Neural cell (in vitro differentiated cells): ENCODE results near the gene CDK11A.

Source experiments
- EP300 ChIP-seq: fragments of 450-650 bp; conservative IDR thresholded peaks from 2 replicates; pipeline ENCODE4 v1.6.1; 2014; ENCODE audit warnings: antibody characterized with exemption, mild to moderate bottlenecking, moderate library complexity; ENCODE audit not compliant: poor library complexity, severe bottlenecking
- EZH2 ChIP-seq: fragments of 200-600, 300-800 bp; shearing (Covaris generic), sonication (generic); IDR thresholded peaks from 2 replicates; pipeline ENCODE4 v1.6.1; 2014; ENCODE audit warnings: antibody characterized with exemption, low read length, borderline replicate concordance, mild to moderate bottlenecking; ENCODE audit not compliant: insufficient read depth, poor library complexity, severe bottlenecking
- POLR2AphosphoS5 ChIP-seq: IDR thresholded peaks from 2 replicates; pipeline ENCODE4 v1.6.1; 2012
- RAD21 ChIP-seq: fragments of 450-650 bp; conservative IDR thresholded peaks from 2 replicates; pipeline ENCODE4 v1.6.1; 2014; ENCODE audit warnings: antibody characterized with exemption, mild to moderate bottlenecking, moderate library complexity
- SMC3 ChIP-seq: fragments of 450-650 bp; conservative IDR thresholded peaks from 2 replicates; pipeline ENCODE4 v1.6.1; 2014; ENCODE audit warnings: antibody characterized with exemption, mild to moderate bottlenecking, moderate library complexity; ENCODE audit not compliant: poor library complexity
- TAF1 ChIP-seq: IDR thresholded peaks from 2 replicates; pipeline ENCODE4 v1.6.1; 2012; ENCODE audit warnings: low read depth
- TF ChIP-seq, protein P1 (sequence below): fragments of 450-650 bp; IDR thresholded peaks from 2 replicates; pipeline ENCODE4 v1.5.1; 2014; ENCODE audit warnings: antibody characterized with exemption, mild to moderate bottlenecking, moderate library complexity; ENCODE audit not compliant: poor library complexity, severe bottlenecking
- TF ChIP-seq, protein P2 (sequence below): IDR thresholded peaks from 2 replicates; pipeline ENCODE4 v1.6.1; 2012; ENCODE audit warnings: borderline replicate concordance

DNA sequence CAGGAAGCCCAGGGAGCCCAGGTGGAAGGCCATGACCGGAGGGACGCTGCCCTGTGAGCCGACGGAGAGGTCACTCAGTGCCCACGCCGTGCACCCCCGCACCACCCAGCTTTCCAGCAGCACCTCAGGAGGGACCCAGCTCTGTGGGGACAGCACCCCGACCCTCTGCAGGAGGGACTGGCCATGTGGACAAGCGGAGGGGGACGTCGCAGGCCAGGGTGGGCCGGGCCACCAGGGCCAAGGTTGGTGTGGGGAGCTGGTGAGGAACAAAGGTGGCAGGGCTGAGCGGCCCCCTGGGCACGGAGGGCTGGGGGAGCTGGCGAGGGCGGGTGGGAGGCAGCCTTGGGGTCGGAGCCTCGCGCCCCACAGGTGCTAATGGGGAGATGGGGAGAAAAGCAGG lies 31.3 kb upstream of the CDK11A start:
- TF ChIP-seq EZH2 = no peak
- TF ChIP-seq, protein P1, sequence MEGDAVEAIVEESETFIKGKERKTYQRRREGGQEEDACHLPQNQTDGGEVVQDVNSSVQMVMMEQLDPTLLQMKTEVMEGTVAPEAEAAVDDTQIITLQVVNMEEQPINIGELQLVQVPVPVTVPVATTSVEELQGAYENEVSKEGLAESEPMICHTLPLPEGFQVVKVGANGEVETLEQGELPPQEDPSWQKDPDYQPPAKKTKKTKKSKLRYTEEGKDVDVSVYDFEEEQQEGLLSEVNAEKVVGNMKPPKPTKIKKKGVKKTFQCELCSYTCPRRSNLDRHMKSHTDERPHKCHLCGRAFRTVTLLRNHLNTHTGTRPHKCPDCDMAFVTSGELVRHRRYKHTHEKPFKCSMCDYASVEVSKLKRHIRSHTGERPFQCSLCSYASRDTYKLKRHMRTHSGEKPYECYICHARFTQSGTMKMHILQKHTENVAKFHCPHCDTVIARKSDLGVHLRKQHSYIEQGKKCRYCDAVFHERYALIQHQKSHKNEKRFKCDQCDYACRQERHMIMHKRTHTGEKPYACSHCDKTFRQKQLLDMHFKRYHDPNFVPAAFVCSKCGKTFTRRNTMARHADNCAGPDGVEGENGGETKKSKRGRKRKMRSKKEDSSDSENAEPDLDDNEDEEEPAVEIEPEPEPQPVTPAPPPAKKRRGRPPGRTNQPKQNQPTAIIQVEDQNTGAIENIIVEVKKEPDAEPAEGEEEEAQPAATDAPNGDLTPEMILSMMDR = no peak
- TF ChIP-seq EP300 = no peak
- TF ChIP-seq TAF1 = no peak
- no peak for TF ChIP-seq POLR2AphosphoS5
- TF ChIP-seq RAD21 = no peak
- TF ChIP-seq, protein P2, sequence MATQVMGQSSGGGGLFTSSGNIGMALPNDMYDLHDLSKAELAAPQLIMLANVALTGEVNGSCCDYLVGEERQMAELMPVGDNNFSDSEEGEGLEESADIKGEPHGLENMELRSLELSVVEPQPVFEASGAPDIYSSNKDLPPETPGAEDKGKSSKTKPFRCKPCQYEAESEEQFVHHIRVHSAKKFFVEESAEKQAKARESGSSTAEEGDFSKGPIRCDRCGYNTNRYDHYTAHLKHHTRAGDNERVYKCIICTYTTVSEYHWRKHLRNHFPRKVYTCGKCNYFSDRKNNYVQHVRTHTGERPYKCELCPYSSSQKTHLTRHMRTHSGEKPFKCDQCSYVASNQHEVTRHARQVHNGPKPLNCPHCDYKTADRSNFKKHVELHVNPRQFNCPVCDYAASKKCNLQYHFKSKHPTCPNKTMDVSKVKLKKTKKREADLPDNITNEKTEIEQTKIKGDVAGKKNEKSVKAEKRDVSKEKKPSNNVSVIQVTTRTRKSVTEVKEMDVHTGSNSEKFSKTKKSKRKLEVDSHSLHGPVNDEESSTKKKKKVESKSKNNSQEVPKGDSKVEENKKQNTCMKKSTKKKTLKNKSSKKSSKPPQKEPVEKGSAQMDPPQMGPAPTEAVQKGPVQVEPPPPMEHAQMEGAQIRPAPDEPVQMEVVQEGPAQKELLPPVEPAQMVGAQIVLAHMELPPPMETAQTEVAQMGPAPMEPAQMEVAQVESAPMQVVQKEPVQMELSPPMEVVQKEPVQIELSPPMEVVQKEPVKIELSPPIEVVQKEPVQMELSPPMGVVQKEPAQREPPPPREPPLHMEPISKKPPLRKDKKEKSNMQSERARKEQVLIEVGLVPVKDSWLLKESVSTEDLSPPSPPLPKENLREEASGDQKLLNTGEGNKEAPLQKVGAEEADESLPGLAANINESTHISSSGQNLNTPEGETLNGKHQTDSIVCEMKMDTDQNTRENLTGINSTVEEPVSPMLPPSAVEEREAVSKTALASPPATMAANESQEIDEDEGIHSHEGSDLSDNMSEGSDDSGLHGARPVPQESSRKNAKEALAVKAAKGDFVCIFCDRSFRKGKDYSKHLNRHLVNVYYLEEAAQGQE = no peak
- TF ChIP-seq SMC3 = no peak
